H1 (cell line): Measurements from ENCODE around the gene TMEM92.

Source experiments
- CEBPB ChIP-seq: IDR thresholded peaks from 2 replicates; pipeline ENCODE4 v1.6.1; 2012; ENCODE audit warnings: low read depth, low read length
- CREB1 ChIP-seq: IDR thresholded peaks from 2 replicates; pipeline ENCODE4 v1.6.1; 2012; ENCODE audit warnings: inconsistent platforms
- EP300 ChIP-seq, 2 experiments: IDR thresholded peaks; 1 replicate in 1 of 2; 2 replicates in 1 of 2; pipeline ENCODE4 v1.6.1; 2011 to 2012; ENCODE audit warnings: low read depth in 2 of 2, low read length in 2 of 2, mild to moderate bottlenecking in 2 of 2, borderline replicate concordance in 1 of 2, inconsistent platforms in 1 of 2, moderate library complexity in 1 of 2
- EZH2 ChIP-seq: fragments of 200-600 bp; sonication (generic); IDR thresholded peaks from 2 replicates; pipeline ENCODE4 v1.7.1; 2012; ENCODE audit warnings: low read depth, mild to moderate bottlenecking, moderate library complexity, low read length, inconsistent platforms; ENCODE audit not compliant: severe bottlenecking
- SIN3A ChIP-seq, 2 experiments: IDR thresholded peaks in 1 of 2; conservative IDR thresholded peaks in 1 of 2; 2 replicates each; pipeline ENCODE4 v1.6.1; 2011 to 2012; ENCODE audit warnings: low read length in 2 of 2, improper control_type of control experiment in 1 of 2, low read depth in 1 of 2, mild to moderate bottlenecking in 1 of 2
- TAF1 ChIP-seq: IDR thresholded peaks from 2 replicates; pipeline ENCODE4 v1.6.1; 2011; ENCODE audit warnings: mild to moderate bottlenecking, low read depth, low read length
- ZNF274 ChIP-seq: IDR thresholded peaks from 2 replicates; pipeline ENCODE4 v1.7.0; 2012; ENCODE audit warnings: low read length, borderline replicate concordance; ENCODE audit errors: extremely low read depth
- TF ChIP-seq, protein P1 (sequence below), 3 experiments: IDR thresholded peaks; 1 replicate in 2 of 3; 2 replicates in 1 of 3; pipeline versions ENCODE4 v1.5.1 to v1.6.1; 2011; ENCODE audit warnings: low read length in 3 of 3, mild to moderate bottlenecking in 3 of 3, inconsistent platforms in 2 of 3, low read depth in 1 of 3, moderate library complexity in 1 of 3; ENCODE audit not compliant: insufficient read depth in 1 of 3; ENCODE audit errors: control extremely low read depth in 1 of 3
- TF ChIP-seq, protein P2 (sequence below): IDR thresholded peaks from 2 replicates; pipeline ENCODE4 v1.6.1; 2012; ENCODE audit warnings: inconsistent platforms

DNA sequence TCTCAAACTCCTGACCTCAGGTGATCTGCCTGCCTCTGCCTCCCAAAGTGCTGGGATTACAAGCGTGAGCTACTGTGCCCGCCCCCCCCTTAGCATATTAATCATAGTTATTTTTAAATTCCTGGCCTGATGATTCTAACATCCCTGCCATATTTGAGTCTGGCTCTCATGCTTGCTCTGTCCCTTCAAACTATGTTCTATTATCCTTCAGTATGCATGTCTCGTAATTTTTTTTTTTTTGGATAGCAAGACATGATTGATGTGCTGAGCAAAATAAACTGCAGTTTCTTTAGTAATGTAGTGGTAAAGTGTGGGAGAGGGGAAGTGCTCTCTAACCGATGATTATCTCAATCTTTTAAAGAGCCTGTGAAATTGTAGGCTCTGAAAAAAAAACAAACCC, 34.3 kb upstream of the TMEM92 start:
- no peak for TF ChIP-seq CEBPB
- no peak for TF ChIP-seq ZNF274
- TF ChIP-seq, protein P1, sequence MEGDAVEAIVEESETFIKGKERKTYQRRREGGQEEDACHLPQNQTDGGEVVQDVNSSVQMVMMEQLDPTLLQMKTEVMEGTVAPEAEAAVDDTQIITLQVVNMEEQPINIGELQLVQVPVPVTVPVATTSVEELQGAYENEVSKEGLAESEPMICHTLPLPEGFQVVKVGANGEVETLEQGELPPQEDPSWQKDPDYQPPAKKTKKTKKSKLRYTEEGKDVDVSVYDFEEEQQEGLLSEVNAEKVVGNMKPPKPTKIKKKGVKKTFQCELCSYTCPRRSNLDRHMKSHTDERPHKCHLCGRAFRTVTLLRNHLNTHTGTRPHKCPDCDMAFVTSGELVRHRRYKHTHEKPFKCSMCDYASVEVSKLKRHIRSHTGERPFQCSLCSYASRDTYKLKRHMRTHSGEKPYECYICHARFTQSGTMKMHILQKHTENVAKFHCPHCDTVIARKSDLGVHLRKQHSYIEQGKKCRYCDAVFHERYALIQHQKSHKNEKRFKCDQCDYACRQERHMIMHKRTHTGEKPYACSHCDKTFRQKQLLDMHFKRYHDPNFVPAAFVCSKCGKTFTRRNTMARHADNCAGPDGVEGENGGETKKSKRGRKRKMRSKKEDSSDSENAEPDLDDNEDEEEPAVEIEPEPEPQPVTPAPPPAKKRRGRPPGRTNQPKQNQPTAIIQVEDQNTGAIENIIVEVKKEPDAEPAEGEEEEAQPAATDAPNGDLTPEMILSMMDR (IDR thresholded peaks at IDR 0.05; ENCODE audit: control extremely low read depth in 1 of 3, insufficient read depth in 1 of 3, low read depth in 1 of 3, low read length in 3 of 3): no peak
- no peak for TF ChIP-seq EP300 (IDR thresholded peaks at IDR 0.05; ENCODE audit: borderline replicate concordance in 1 of 2, low read depth in 2 of 2, low read length in 2 of 2)
- TF ChIP-seq SIN3A (conservative IDR thresholded peaks at IDR 0.05 in 1 of 2, IDR thresholded peaks at IDR 0.05 in 1 of 2; ENCODE audit: low read depth in 1 of 2, low read length in 2 of 2): no peak
- no peak for TF ChIP-seq CREB1
- TF ChIP-seq, protein P2, sequence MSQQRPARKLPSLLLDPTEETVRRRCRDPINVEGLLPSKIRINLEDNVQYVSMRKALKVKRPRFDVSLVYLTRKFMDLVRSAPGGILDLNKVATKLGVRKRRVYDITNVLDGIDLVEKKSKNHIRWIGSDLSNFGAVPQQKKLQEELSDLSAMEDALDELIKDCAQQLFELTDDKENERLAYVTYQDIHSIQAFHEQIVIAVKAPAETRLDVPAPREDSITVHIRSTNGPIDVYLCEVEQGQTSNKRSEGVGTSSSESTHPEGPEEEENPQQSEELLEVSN: no peak
- no peak for TF ChIP-seq TAF1
- no peak for TF ChIP-seq EZH2
